HG03442 (cell line): ENCODE data around the gene RSAD1.

Experiments
- ATAC-seq: cut with Tn5 transposase; IDR thresholded peaks from one replicate; pipeline ENCODE4 v1.9.1; 2021; ENCODE audit warnings: mild to moderate bottlenecking, moderate library complexity; ENCODE audit not compliant: unreplicated experiment

The RSAD1 gene

GRCh38 chr17:50457621-50458020 is 21.0 kb upstream of the RSAD1 start:
- no peak for ATAC-seq

DNA sequence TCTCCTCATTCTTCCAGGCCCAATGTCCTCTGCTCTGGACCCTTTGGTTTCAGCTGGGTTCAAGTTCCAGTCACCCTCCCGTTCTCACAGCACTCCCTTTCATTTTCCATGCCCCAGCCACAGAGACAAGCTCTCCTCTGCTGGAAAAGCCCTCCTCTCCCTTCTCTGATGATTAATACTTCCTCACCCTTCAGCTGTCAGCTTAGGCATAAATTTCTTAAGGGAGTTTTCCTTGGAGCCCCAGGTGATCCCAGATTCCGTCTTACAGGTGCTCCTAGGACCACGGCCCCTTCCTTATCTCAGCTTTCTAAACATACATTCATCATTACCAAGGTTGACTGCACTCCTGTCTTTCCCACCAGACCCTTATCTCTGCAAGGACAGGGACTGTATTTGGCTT is 20.4 kb upstream of the RSAD1 start:
- ATAC-seq = no peak

DNA sequence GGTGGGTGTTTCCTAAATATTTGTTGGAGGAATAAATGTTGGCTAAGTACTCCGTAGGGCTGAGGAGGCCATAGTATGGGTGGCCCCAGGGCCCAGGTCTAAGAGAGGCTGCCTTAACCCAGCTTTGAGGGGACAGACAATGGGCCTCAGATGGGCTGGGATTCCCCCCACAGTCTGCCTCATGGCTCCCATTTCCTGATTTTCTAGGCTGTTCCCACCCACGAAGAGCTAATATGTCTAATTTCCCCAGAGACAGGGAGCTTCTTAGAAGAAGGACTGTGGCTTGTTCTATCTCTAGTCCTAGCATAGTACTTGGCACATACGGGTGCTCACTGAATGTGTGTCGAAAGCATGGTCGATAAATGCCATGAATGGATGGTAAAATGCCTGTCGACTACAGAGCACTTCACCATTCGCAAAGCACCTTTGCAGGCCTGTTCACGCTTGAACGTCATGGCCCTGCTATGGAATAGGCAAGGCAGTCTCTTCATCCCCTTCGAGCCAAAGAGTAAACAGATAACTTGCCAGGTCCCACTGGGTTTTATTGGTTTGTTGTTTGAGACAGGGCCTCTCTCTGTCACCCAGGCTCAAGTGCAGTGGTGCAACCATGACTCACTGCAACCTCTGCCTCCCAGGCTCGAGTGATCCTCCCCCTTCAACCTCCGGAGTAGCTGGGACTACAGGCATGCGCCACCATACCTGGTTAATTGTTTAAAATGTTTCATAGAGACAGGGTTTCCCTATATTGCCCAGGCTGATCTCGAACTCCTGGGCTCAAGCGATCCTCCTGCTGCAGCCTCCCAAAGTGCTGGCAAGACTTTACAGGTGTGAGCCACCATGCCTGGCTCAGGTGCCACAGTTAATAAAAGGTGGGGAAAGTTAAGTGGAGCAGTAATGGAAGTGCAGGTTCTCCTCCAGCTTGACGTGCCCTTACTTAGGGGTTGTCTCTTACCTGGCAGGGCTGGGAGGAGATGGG is 19.7 kb upstream of the RSAD1 start:
- ATAC-seq = no peak

GRCh38 chr17:50459756-50460155 is 18.9 kb upstream of the RSAD1 start:
- no peak for ATAC-seq

DNA sequence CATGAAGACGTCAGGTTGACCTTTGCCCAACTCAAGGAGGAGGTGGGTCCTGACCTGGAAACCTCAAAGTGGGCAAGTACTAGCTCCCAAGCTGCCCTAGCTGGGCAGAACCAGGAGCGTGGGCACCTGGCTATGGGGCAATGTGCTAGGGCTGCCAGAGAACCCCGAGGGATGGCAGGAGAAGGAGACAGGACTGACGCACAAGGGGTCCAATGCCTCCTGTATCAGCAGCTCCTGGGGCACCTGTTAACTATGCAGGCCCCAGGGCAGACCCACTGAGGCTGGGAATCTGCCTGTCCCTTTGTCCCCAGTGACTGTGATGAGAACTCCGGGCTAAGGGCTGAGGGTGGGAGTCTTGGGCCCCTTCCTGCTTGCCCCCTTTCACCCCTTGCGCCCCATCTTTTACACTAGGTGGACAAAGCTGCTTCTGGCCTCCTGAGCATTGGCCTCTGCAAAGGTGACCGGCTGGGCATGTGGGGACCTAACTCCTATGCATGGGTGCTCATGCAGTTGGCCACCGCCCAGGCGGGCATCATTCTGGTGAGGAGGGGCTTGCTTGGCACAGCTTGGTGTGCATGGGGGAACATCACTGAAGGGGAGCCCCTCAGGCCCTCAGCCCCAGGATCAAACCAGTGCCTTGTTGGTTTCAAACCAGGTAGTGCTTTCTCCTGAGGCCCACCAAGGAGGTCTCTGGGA is 17.7 kb upstream of the RSAD1 start:
- no peak for ATAC-seq

DNA sequence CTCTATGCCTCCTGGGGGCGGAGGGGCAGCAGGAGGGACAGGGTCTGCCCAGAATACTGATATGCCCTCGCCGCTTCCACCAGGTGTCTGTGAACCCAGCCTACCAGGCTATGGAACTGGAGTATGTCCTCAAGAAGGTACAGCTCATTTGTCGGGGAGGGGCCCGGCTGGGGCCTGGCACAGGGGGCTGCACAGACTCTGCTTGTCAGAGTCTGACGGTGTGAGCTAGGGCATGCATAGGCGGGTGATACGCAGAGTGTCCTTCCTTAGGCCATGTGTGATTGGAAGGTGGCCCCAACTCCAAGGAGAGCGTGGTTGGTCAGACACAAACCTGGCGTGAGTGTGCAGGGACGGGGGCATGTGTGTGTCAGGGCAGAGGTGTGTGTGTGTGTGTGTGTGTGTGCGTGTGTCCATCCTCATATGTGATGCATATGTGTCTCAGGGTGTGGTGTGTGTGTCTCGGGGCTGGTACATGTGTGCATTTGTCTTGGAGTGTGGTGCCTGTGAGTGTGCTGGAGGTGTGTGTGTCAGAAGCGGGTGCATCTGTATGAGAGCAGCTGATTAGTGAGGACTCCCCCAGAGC is 17.0 kb upstream of the RSAD1 start:
- ATAC-seq = no peak

DNA sequence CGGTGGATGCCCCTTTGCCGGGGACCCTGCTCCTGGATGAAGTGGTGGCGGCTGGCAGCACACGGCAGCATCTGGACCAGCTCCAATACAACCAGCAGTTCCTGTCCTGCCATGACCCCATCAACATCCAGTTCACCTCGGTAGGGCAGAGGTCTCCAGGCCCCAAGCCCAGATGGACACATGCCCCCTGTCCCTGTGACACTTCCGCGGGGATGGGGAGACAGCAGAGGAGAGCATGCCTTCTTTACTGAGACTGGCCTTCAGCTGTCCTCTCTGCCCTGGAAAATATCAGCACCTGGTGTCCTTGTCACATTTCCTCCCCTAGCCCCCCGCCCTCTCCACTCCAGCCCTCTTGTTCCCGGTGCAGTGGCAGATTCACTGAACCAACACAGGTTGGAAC is 16.2 kb upstream of the RSAD1 start:
- no peak for ATAC-seq

DNA sequence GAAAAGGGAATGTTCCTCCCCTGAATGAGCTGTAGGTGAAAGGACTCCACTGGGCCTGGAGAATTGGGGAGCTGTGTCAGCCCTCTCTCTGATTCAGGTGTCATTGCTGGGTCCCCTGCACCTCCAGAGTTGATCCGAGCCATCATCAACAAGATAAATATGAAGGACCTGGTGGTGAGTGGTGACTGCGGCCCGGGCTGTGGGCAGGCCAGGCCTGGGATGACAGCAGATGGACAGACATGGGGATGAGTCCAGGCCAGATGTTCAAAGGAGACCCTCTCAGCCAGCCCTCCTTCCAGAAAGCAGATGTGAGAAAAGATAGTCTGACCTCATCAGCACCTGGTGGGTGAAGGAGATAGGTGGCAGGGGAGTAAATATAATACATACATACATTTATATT is 14.5 kb upstream of the RSAD1 start:
- no peak for ATAC-seq

DNA sequence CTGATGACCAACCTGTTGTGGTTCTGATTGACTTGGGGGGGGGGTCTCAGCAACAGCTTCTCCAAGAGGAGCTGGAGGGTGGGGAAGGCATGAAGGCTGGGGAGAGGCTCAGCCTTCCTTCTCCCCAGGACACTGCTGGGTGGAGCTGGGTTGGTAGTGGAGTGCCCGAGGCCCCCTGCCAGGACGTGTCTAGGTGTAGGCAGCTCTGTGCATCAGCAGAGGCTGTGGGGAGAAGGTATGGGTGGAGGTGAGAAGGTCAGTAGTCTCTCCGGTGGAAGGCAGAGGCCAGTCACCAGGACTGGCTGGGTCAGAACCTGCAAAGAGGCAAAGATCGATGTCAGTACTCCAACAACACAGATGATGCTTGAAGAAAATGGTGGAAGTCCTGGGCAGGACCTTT is 13.9 kb upstream of the RSAD1 start:
- no peak for ATAC-seq

DNA sequence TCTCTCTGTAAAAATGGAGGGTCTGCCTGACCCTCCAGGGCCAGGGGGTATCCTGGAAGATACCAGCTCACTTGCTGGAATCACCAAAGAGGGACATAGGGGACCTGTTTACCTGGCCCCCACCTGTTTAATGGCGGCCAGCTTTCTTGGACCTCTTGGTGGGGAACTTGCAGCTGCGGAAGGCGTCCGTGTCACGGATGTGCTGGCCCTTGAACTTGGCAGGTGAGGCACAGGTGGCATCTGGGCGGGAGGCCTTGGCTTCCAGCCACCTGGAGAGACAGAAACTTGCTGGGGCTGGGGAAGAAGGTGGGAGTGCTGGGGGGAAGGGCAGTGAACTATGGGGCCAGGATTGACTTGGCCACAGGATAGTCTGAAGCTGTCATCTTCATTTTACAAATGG is 13.5 kb upstream of the RSAD1 start:
- no peak for ATAC-seq

DNA sequence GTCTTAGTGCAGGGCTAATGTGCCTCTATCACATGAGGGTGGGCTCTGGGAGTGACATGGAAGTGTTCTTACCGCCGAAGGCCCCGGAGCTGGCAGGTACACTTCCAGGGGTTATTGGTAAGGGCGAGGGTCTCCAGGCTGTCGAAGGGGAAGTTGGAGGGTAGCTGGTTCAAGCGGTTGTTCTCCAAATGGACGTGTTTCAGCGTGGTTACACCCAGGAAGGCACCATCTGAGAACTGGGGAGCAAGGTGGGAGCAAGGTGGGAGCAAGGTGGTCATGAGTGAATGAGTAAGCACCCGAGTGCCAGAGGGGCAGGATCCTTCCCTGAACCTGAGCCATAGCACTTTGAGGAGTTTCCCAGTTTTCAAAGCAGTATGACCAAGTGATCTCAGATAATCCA is 13.0 kb upstream of the RSAD1 start:
- ATAC-seq = no peak

GRCh38 chr17:50466371-50467113 is 12.1 kb upstream of the RSAD1 start:
- ATAC-seq = no peak

GRCh38 chr17:50467114-50467854 is 11.4 kb upstream of the RSAD1 start:
- ATAC-seq = no peak

- no peak for ATAC-seq
Measured at GRCh38 chr17:50467855-50468303, 10.8 kb upstream of the RSAD1 start.

DNA sequence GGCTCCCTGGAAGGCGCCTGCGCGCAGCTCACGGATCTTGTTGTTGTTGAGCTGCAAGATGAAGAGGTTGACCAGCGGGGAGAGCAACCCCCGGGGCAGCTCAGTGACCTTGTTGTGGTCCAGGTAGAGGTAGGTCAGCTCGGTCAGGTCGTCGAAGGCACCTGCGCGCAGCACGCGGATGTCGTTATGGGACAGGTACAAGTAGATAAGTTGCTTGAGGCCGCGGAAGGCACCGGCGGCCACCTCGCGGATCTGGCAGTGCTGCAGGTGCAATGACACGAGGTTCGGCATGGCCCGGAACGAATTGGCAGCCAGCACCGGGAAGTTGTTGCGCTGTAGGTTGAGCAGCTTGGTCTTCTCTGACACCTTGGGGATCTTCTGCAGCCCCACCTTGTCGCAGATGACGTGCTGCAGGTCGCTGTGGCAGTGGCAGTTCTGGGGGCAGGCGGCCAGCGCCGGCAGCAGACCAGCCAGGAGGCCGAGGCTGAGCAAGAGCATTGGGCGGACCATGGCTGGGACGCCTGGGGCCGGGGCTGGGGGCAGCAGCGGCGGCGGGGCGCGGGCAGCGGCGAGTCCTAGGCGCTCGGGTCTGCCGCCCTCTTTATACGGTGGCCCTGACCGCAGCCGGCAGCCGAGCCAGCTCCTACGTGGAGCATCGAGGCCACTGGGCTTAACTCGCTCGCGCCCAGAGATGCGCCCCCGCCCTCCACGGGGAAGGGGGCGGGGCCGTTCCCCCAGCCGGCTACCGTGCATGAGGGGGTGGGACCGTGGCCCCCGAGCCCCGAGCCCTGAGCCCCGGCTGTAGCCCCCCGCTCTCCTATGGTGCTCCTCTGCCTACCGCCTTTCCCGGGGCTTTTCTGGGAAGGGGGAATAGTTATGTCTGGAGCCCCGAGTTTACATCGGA is 10.1 kb upstream of the RSAD1 start, which contains the start of gene CHAD:
Gene CHAD, minus strand, starts transcription at position 577 of the 904 bp plus-strand sequence. Its CDS starts 67 bp downstream, at position 510.
- ATAC-seq = no peak

DNA sequence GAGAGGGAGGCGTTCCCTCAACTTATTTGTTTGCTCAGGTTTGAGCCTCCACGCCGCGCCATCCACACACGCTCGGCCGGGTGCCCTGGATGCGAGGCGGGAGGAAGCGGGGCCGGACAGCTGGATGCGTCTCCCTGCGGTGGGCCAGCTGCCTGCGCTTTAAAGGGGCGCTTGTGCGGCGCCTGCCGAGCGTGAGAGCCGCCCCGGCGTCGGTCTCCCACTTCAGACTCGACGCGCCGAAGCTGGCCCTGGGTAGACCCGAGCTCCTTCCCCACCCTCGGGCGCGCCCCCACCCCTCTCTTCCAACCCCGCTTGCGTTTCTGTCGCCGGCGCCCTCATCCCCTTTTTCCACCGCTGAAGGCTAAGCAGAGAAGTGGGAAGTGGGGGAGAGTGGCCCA is 9.5 kb upstream of the RSAD1 start:
- ATAC-seq = no peak

- ATAC-seq = no peak
Measured at GRCh38 chr17:50469671-50470305, 8.9 kb upstream of the RSAD1 start.

DNA sequence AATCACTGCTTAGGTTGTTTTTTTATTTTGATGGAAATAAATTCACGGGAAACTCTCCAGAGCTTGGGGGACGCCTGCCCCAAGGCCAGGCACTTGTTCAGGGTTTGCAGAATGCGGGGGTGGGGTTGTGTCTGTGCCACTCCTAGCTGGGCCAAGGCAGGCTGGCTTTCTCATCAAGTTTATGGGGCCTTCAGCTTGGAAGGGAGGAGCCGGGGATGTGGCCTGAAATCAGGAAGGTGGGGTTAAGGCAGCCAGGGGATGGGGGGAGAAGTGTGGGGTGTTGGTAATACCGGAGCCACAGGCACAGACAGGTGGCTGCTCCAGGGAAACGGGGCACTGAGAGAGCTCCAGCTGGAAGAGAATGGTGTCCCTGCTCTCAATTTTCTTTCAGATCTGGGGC is 8.2 kb upstream of the RSAD1 start:
- ATAC-seq = no peak
